ENCODE data around the gene KLF12. TPM values are rescaled to one million over a fixed set of nuclear protein-coding genes. Genes with fewer than 3 reads are reported as not detected.

Gene KLF12
- total RNA-seq, 1 donor: 62.3 TPM

DNA sequence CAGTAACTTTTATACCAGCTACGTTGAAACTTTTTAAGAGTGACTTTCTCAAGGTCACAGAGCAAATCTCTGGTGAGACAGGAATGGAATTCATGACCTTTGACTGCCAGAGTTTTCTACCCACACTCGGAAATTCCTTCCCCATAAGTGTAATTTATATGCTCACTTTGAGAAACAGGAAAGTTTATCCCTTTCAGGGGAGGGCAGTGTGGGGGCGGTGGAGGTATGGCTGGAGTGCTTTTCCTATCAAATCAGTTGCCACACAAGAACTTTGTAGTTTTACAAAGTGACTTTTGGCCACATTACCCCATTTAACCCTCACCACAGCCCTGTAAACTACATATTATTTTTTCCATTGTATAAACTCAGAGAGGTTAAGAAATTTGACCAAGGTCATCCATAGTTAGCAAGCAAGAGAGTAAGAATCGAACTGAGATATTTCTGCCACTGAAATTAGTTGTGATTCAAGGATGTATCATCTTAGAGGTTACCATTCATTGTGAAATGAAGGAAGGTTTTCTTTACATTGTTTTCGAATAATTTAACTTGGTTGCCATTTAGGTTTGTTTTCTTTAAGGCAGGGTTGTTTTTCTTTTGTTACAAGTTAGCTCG lies 5.9 kb downstream of the KLF12 start:
- Histone ChIP-seq H3K4me1 (ENCODE audit: insufficient read depth, low read length) (peaks cover 23% of the 10 kb centered on the region), H3K27me3 (ENCODE audit: insufficient read depth, low read length) (no peaks in the 10 kb centered on the region), H3K4me3 (ENCODE audit: low read length) (no peak overlapping the region), H3K9me3 (ENCODE audit: low read depth, low read length) (no peaks in the 10 kb centered on the region)

DNA sequence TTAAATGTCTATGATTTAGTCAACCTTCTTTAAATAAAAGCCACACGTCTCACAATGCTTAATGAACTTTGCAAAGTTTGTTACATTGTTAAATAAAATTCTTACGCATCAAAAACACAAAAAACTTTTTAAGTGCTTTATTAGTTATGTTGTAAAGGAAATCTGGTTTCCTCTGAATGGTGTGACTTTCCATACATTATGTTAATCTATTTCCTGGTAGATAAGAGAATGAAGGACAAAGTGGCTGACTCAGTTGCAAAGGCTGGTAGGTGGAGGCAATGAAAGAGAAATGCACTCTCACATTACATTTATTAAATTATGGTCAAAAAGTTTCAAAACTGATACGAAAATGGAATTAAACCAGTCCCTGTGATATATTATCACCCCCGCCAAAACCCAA lies 15.9 kb downstream of the KLF12 start:
- H3K4me3 ChIP-seq (ENCODE audit: low read length): no peak overlapping the region
- peaks cover 34% of the 10 kb centered on the region for H3K9me3 ChIP-seq (ENCODE audit: low read depth, low read length)
- no peaks in the 10 kb centered on the region for H3K27me3 ChIP-seq (ENCODE audit: insufficient read depth, low read length)
- peaks cover 8% of the 10 kb centered on the region for H3K4me1 ChIP-seq (ENCODE audit: insufficient read depth, low read length)

DNA sequence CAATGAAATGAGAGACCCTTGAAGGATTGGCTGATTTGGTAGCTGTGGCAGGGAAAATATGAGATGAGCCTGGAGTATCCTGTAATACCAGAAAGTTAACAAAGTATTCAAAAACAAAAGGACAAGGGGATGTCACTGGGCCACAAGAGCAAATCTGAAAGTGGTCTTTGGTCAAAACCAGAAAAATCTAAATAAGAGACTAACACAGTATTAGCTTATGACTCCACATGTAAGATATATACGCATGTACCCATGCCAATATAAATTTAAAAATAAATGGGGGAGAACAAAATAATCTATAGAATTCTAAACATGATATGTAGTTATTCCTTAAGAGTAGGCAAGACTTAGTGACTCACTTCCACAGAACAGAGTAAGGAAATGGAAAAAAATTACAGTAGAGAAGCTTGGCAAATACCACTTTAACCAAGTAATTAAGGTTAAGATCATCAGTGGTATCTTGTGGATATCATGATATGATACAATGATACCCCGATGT lies 16.9 kb downstream of the KLF12 start:
- H3K27me3 ChIP-seq (ENCODE audit: insufficient read depth, low read length): no peaks in the 10 kb centered on the region
- H3K9me3 ChIP-seq (ENCODE audit: low read depth, low read length): peaks cover 34% of the 10 kb centered on the region
- H3K4me1 ChIP-seq (ENCODE audit: insufficient read depth, low read length): peaks cover 8% of the 10 kb centered on the region
- no peak overlapping the region for H3K4me3 ChIP-seq (ENCODE audit: low read length)

DNA sequence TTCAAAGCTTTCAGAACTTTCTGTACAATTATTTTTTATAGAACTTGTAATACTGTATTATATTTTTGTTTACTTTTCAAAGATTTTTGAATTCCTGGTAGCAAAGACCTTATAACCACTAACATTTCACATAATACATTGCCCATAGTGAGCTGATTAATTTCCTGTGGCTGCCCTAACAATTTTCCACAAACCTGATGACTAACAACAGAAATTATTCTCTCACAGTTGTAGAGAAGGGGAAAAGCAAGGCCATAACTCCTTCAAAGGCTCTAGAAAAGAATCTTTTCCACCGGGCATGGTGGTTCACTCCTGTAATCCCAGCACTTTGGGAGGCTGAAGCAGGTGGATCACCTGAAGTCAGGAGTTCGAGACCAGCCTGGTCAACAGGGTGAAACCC lies 19.1 kb downstream of the KLF12 start:
- Histone ChIP-seq H3K27me3 (ENCODE audit: insufficient read depth, low read length) (no peaks in the 10 kb centered on the region), H3K4me1 (ENCODE audit: insufficient read depth, low read length) (peaks cover 8% of the 10 kb centered on the region), H3K4me3 (ENCODE audit: low read length) (no peak overlapping the region), H3K9me3 (ENCODE audit: low read depth, low read length) (peaks cover 29% of the 10 kb centered on the region)

DNA sequence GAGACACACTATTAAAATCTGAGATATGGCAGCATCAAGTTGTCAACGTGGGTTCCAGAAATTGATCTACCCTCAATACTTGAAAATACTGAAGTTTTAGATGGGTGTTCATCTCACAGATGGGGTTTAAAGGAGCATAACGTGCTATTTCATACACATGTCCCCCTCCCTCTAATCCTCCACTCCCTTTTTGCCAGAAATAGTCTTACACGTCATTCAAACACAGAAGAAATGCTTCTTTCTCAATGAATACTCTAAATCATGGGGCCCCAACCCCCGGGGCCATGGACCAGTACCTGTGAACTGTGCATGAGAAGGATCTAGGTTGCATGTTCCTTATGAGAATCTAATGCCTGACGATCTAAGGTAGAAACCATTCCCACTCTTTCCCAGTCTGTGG lies 19.6 kb downstream of the KLF12 start:
- H3K9me3 ChIP-seq (ENCODE audit: low read depth, low read length): peaks cover 25% of the 10 kb centered on the region
- H3K4me1 ChIP-seq (ENCODE audit: insufficient read depth, low read length): peaks cover 8% of the 10 kb centered on the region
- no peak overlapping the region for H3K4me3 ChIP-seq (ENCODE audit: low read length)
- H3K27me3 ChIP-seq (ENCODE audit: insufficient read depth, low read length): no peaks in the 10 kb centered on the region

DNA sequence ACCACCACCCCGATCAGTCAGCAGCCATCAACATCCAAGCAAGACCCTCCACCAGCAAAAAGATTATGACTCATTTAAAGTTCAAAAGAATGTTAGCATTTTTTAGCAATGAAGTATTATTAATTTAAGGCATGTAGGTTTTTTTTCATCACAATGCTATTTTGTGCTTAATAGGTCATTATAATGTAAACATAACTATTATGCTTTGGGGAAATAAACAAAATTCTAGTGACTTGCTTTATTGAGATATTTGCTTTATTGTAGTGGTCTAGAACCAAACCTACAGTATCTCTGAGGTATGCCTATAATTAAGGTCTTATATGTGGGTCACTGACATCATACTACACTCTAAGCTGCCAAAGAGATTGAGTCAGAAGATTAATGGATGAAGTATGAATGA lies 20.0 kb downstream of the KLF12 start:
- H3K4me3 ChIP-seq (ENCODE audit: low read length): no peak overlapping the region
- H3K27me3 ChIP-seq (ENCODE audit: insufficient read depth, low read length): no peaks in the 10 kb centered on the region
- H3K4me1 ChIP-seq (ENCODE audit: insufficient read depth, low read length): peaks cover 8% of the 10 kb centered on the region
- peaks cover 21% of the 10 kb centered on the region for H3K9me3 ChIP-seq (ENCODE audit: low read depth, low read length)

DNA sequence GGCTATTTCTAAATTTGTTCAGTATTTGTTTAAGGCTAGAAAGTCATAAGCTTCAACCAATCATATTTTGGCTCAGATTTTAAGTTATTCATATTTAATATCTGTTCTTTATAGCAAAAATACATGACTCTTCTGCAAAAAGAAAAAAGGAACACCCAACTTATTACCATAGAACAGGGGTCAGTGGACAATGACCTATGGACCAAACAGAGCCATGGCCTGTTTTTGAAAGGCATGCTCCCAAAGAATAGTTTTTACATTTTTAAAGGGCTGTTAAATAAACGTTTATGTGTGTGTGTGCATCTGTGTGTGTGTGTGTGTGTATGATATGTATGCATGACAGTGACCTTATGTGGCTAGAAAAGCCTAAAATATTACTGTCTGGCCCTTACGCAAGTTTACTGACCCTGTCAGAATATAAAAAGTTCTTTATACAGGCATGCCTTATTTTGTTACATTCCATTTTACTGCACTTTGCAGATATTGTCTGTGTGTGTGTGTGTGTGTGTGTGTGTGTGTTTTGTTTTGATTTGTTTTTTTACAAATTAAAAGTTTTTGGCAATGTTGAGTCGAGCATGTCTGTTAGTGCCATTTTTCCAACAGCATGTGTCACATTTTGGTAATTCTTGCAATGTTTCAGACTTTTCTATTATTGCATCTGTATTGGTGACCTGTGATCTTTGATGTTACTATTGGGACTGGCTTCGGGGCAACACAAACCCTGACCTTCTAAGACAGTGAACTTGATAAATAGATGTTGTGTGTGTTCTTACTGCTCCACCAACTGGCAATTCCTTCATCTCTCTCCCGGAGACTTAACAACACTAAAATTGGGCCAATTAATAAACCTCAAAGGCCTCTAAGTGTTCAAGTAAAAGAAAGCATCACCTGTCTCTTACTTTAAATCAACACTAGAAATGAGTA lies 22.0 kb downstream of the KLF12 start:
- Histone ChIP-seq H3K27me3 (ENCODE audit: insufficient read depth, low read length) (no peaks in the 10 kb centered on the region), H3K4me3 (ENCODE audit: low read length) (no peak overlapping the region), H3K4me1 (ENCODE audit: insufficient read depth, low read length) (peaks cover 8% of the 10 kb centered on the region), H3K9me3 (ENCODE audit: low read depth, low read length) (peaks cover under 1% of the 10 kb centered on the region)

DNA sequence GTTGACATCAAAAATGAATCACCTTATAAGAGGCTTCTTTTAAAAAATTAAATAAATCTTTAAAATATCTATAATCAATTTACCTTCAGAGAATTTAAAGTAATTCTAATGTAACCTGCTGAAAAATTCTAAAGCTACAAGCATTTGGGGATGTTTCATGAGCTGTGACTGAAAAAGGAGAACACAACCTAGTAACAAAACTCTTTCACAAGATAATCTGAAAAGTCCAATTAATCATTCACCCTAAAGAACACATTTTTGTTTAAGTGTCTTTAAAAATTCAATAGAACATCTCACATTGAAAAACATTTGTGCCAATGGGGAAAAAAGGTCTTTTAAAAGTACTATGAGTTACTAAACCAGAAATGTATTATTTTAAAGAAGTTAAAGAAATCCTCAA lies 22.8 kb downstream of the KLF12 start:
- Histone ChIP-seq H3K4me1 (ENCODE audit: insufficient read depth, low read length) (peaks cover 8% of the 10 kb centered on the region), H3K4me3 (ENCODE audit: low read length) (no peak overlapping the region), H3K9me3 (ENCODE audit: low read depth, low read length) (no peaks in the 10 kb centered on the region), H3K27me3 (ENCODE audit: insufficient read depth, low read length) (no peaks in the 10 kb centered on the region)

DNA sequence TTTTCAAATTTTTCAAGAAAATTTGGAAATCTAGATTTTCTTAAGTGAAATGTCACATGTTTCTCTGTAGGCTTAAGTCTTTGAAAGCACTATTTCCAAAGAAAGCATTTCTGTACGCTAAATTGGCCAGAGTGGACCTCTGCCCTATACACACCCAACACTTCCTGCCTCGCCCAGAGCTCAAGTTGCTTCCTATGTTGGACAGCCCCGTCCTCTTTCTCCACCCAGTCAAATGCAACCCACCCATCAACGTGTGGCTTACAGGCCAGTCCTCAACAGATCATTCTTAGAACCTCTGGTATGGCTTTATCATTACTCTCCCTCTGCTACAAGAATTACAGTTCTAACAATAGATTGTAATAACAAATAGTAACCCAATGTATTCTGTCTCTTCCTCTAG lies 24.2 kb downstream of the KLF12 start:
- Histone ChIP-seq H3K4me3 (ENCODE audit: low read length) (no peak overlapping the region), H3K9me3 (ENCODE audit: low read depth, low read length) (no peaks in the 10 kb centered on the region), H3K4me1 (ENCODE audit: insufficient read depth, low read length) (no peaks in the 10 kb centered on the region), H3K27me3 (ENCODE audit: insufficient read depth, low read length) (no peaks in the 10 kb centered on the region)

DNA sequence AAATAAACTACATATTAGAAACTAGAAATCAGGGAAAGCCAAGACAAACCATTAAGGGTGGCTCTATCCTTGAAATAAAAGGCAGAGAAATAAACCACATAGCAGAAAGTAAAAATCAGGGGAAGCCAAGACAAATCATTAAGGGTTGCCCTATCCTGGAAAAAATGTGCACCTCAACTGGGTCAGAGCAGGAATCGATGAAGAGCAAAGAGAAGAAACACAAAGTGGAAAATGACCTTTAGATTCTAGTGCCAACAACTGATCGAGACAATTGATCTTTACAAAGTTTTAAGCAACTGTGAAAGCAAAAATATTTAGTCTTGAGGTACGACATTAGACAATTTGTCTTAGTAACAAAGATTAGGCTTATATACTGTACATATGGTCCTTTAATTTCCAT lies 26.6 kb downstream of the KLF12 start:
- Histone ChIP-seq H3K27me3 (ENCODE audit: insufficient read depth, low read length) (no peaks in the 10 kb centered on the region), H3K4me1 (ENCODE audit: insufficient read depth, low read length) (no peaks in the 10 kb centered on the region), H3K9me3 (ENCODE audit: low read depth, low read length) (no peaks in the 10 kb centered on the region), H3K4me3 (ENCODE audit: low read length) (no peak overlapping the region)

DNA sequence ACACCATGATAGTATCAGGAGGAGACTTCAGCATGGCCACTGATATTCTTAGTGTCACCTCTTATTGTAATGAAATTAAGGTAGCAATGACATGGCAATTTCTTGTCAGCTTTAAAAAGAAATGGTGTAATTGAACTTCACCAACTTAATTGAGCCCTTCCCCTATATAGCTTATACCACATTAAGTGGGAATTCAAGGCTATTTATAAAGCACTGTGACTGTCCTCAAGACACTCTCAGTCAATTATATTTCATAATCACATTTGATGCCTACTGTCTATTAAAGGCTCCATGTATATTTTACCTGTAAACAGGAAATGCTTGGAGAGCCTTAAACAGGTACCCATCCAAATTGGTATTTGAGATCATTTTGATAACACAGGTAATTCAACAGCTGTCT lies 28.3 kb downstream of the KLF12 start:
- no peaks in the 10 kb centered on the region for H3K9me3 ChIP-seq (ENCODE audit: low read depth, low read length)
- no peaks in the 10 kb centered on the region for H3K4me1 ChIP-seq (ENCODE audit: insufficient read depth, low read length)
- H3K27me3 ChIP-seq (ENCODE audit: insufficient read depth, low read length): no peaks in the 10 kb centered on the region
- H3K4me3 ChIP-seq (ENCODE audit: low read length): no peak overlapping the region

DNA sequence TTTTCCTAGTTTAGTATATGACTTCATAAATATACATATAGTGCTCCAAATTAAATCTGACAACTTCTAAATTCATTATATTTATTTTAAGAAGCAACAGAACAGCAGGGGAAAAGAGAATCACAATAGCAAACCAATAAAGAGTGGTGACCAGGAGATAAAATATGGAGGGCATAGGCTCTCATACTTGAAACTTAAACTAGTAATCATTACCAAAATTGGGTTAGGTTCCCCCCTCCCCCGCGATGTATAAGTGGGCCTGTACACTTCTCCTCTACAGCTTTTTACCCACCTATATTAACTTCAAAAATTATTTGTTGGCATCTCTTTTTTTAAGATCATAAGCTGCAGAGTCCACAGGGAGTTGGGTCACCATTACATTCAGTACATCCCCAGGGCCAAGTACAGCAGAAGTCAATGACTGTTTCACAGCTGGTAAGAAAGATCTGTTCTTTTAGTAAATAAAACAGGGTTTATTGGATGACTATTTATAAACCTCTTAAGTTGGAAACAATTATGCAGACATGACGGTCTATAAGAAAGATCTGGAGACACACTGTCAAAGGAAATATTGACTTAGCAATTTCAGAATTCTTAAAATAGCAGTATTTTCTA lies 29.4 kb downstream of the KLF12 start:
- H3K9me3 ChIP-seq (ENCODE audit: low read depth, low read length): no peaks in the 10 kb centered on the region
- H3K27me3 ChIP-seq (ENCODE audit: insufficient read depth, low read length): no peaks in the 10 kb centered on the region
- no peak overlapping the region for H3K4me3 ChIP-seq (ENCODE audit: low read length)
- H3K4me1 ChIP-seq (ENCODE audit: insufficient read depth, low read length): no peaks in the 10 kb centered on the region

DNA sequence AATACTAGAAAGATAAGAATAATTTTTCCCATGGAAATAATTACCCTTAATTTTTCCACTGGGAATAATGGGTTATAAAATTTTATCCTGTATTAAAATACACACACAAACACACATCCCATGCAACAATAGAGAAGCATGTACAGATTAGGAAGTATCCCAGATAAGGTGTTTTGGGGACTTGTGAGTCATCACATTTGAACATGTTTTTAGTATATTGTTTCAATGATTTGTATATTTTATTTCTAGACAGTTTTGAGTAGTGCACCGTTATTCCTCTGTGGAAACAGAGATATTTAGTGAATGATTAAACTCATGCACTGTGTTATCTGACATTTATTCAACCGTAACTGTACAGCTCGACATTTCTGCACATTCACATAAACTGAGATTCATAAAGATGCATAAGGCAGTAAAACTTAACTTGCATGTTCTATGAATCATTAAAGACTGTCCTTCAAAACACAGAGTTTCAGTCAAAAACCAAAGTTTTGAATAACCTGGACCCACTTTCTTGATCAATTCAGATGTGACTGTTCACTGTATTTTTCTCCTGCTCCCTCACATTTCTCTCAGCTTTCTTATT lies 30.1 kb downstream of the KLF12 start:
- H3K27me3 ChIP-seq (ENCODE audit: insufficient read depth, low read length): no peaks in the 10 kb centered on the region
- H3K4me3 ChIP-seq (ENCODE audit: low read length): no peak overlapping the region
- no peaks in the 10 kb centered on the region for H3K9me3 ChIP-seq (ENCODE audit: low read depth, low read length)
- H3K4me1 ChIP-seq (ENCODE audit: insufficient read depth, low read length): peaks cover 2% of the 10 kb centered on the region

DNA sequence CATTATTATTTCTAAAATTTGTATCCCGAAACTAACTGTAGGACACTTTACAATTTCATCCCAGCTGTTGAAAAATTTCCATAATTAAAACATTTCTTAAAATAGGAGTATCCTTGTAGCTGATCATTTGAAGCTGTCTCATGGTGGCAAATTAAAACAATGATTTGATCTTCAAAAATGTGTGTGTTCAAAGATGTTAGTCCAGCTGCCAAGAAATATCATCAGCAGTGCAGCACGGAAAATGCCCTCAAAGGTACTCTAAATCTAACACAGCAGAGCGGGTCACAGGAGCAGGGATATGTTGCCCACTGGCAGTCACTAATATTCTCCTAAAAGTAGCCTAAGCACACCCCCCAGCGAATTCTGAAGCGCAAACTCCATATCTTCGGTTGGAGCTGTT lies 31.0 kb downstream of the KLF12 start:
- H3K9me3 ChIP-seq (ENCODE audit: low read depth, low read length): no peaks in the 10 kb centered on the region
- peaks cover 4% of the 10 kb centered on the region for H3K4me1 ChIP-seq (ENCODE audit: insufficient read depth, low read length)
- no peak overlapping the region for H3K4me3 ChIP-seq (ENCODE audit: low read length)
- H3K27me3 ChIP-seq (ENCODE audit: insufficient read depth, low read length): no peaks in the 10 kb centered on the region

DNA sequence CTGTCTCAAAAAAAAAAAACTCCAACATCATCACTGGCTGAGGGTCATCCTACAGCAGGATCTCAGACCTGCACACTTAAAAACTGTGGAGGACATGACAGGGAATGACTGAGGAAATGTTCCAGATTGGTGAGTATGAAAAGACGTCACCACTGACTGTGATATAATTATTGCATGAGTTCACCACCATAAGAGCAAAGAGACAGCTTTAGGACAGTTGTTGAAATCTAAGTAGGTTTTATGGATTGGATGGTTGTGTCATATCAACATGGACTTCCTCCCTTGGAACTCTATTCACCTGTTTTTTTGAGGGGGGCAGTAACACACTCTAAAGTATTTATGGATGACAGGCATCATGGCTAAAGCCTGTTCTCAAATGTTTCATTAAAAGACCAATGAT lies 31.5 kb downstream of the KLF12 start:
- H3K9me3 ChIP-seq (ENCODE audit: low read depth, low read length): no peaks in the 10 kb centered on the region
- no peaks in the 10 kb centered on the region for H3K27me3 ChIP-seq (ENCODE audit: insufficient read depth, low read length)
- peaks cover 4% of the 10 kb centered on the region for H3K4me1 ChIP-seq (ENCODE audit: insufficient read depth, low read length)
- no peak overlapping the region for H3K4me3 ChIP-seq (ENCODE audit: low read length)
